ENCODE measurements around the gene IL27RA. TPM values are rescaled to one million over a fixed set of nuclear protein-coding genes. Genes with fewer than 3 reads are reported as not detected.

Gene IL27RA
- total and polyA plus RNA-seq, 8 donors: 1.1 to 11.1 (median 2.5) TPM; not detected in 2

- Histone ChIP-seq H3K27ac (peak within 1 kb of the TSS; percentile 89 to 99 (median 92)), H3K27me3 (no peaks in the 10 kb centered on the region), H3K9me3 (no peaks in the 10 kb centered on the region), H3K36me3 (no peaks in the 10 kb centered on the region), H3K4me1 (peaks cover 34 to 49% (median 43%) of the 10 kb centered on the region in 4 donors), H3K4me3 (peak within 1 kb of the TSS; percentile 61 to 77 (median 75))
- peak; percentile 90 for DNase-seq
- TF ChIP-seq POLR2A (IDR thresholded peaks at IDR 0.05) (peak in 1 of 4 donors; percentile 19), POLR2AphosphoS5 (IDR thresholded peaks at IDR 0.05) (peak in 2 of 3 donors; percentile 31 to 69), EP300 (IDR thresholded peaks at IDR 0.05) (no peak), CTCF (IDR thresholded peaks at IDR 0.05) (no peak)
- WGBS, 5 donors: 0 to 2% (median 1%) methylated on average over 11 to 51 of the region's 51 CpGs
- intact Hi-C loops (cut with DNase I; ENCODE audit: low total_unique reads): no loop called here
Measured at GRCh38 chr19:14072535-14073260, 41.1 kb downstream of the IL27RA start, which contains the start of gene MISP3. Gene MISP3 (plus strand): TSS chr19:14072786. CDS start chr19:14073310, 524 bp downstream.

- peaks cover 34 to 54% (median 43%) of the 10 kb centered on the region in 4 donors for H3K4me1 ChIP-seq
- H3K36me3 ChIP-seq: no peaks in the 10 kb centered on the region
- H3K9me3 ChIP-seq: no peaks in the 10 kb centered on the region
- no peaks in the 10 kb centered on the region for H3K27me3 ChIP-seq
- peak in 1 of 7 experiments; percentile 86 for TF ChIP-seq CTCF (IDR thresholded peaks at IDR 0.05)
- TF ChIP-seq EP300 (IDR thresholded peaks at IDR 0.05): no peak
- TF ChIP-seq POLR2AphosphoS5 (IDR thresholded peaks at IDR 0.05): peak; percentile 15 to 77 (median 58)
- no peak for TF ChIP-seq POLR2A (IDR thresholded peaks at IDR 0.05)
- peak overlapping the region; percentile 61 to 77 (median 75) for H3K4me3 ChIP-seq
- intact Hi-C loops (cut with DNase I; ENCODE audit: low total_unique reads): no loop called here
- peak; percentile 81 to 93 for DNase-seq
- peak overlapping the region; percentile 89 to 99 (median 92) for H3K27ac ChIP-seq
- 0 to 1% (median 0%) methylated on average over 2 to 106 of the region's 106 CpGs for WGBS, 5 donors
Measured at GRCh38 chr19:14073261-14073924, 41.8 kb downstream of the IL27RA start.

GRCh38 chr19:14073925-14074838 lies 42.6 kb downstream of the IL27RA start:
- WGBS, 5 donors: 1 to 4% (median 2%) methylated on average over 24 to 44 of the region's 44 CpGs
- DNase-seq: peak; percentile 66 to 87
- Histone ChIP-seq H3K9me3 (no peaks in the 10 kb centered on the region), H3K27me3 (no peaks in the 10 kb centered on the region), H3K27ac (peak overlapping the region; percentile 89 to 99 (median 92)), H3K4me3 (peak overlapping the region; percentile 61 to 77 (median 75)), H3K36me3 (no peaks in the 10 kb centered on the region), H3K4me1 (peaks cover 34 to 54% (median 43%) of the 10 kb centered on the region in 4 donors)
- TF ChIP-seq CTCF (IDR thresholded peaks at IDR 0.05) (no peak), POLR2AphosphoS5 (IDR thresholded peaks at IDR 0.05) (no peak), POLR2A (IDR thresholded peaks at IDR 0.05) (no peak), EP300 (IDR thresholded peaks at IDR 0.05) (no peak)
- intact Hi-C loops (cut with DNase I; ENCODE audit: low total_unique reads): no loop called here

- no peak for DNase-seq
- Histone ChIP-seq H3K4me1 (peaks cover 35 to 65% (median 51%) of the 10 kb centered on the region in 4 donors), H3K27ac (peak overlapping the region in 1 of 5 donors; percentile 43), H3K27me3 (no peaks in the 10 kb centered on the region), H3K4me3 (no peak overlapping the region), H3K9me3 (no peaks in the 10 kb centered on the region), H3K36me3 (no peaks in the 10 kb centered on the region)
- WGBS, 5 donors: 56 to 79% (median 63%) methylated on average over 2 of the region's 2 CpGs
- no peak for TF ChIP-seq EP300 (IDR thresholded peaks at IDR 0.05)
- no peak for TF ChIP-seq CTCF (IDR thresholded peaks at IDR 0.05)
- TF ChIP-seq POLR2A (IDR thresholded peaks at IDR 0.05): no peak
- no peak for TF ChIP-seq POLR2AphosphoS5 (IDR thresholded peaks at IDR 0.05)
- intact Hi-C loops (cut with DNase I; ENCODE audit: low total_unique reads): no loop called here
Measured at GRCh38 chr19:14078411-14078810, 46.8 kb downstream of the IL27RA start.

Data from stomach (tissue), 9 donors.